HUDEP-2 (cell line): Measurements from ENCODE around the gene ATP6V0E1.
"Not testable (repeated sequence)": the region's sequence is repeated elsewhere in the genome, so short reads cannot be mapped to it uniquely, and the experiment has no call there.

Experiments
- DNase-seq, 76 experiments: peaks; one replicate each; lab custom pipeline; 2025; ENCODE audit not compliant: unreplicated experiment in 76 of 76; lab: John Stamatoyannopoulos, UW

ATP6V0E1 gene

DNA sequence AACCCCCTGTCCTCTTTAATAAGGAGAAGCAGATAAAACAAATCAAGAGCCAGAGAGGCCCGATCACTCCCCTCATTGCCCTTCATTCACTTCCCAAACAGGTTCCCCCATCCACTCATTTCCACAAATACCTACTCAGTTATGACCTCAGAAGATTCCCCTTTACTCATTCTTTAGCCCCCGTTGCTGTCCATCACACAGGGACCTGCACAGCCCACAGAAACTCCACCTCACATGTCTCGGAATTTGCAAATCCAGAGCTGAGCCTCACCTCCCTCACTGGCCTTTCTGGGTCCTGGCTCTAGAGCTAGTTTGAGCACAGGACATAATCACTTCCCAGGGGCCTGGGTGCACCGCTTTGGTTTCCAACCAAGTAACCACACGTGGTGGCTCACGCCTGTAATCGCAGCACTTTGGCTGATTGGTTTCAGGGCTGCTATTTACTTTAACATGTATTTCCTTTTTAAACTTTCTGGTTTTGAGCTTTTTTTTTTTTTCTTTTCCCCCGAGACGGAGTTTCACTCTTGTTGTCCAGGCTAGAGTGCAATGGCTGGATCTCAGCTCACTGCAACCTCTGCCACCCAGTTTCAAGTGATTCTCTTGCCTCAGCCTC lies 17.8 kb downstream of the ATP6V0E1 start:
- DNase-seq: no peak

DNA sequence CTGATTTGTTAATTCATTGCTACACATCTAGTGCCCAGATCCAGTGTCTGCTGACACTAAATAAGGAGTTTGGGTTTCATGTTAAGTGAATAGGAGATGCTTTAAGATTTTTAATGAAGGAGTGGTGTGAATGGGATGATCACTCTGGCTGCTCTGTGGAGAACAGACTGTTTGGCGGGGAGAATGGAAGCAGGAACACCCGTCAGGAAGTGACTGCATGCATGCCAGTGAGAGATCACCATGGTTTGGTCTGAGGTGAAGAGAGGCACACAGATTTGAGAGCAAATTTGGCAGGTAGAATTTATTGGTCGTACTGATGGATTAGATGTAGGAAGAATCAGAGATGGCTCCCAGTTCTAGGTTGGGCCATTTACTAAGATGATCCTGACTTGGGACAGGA lies 19.8 kb downstream of the ATP6V0E1 start:
- DNase-seq: no peak

DNA sequence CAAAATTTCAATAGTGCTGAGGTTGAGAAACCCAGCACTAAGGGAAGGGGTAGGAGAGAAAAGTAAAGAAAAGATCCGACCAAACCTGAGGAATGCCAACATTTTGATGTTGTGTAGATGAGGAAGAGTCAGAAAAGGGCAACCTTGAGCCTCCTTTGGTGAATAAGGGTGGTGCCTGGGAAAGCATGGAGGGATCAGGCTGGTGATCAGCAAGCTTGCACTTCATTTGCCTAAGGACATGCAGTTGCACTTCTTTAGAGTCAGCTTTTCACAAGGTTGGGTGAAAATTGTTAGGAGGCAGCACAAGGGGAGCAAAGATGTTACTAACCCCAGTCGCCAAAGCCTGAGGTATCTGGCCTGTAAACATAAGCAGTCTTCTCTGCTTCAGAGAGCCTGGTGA lies 20.4 kb downstream of the ATP6V0E1 start:
- DNase-seq: no peak

DNA sequence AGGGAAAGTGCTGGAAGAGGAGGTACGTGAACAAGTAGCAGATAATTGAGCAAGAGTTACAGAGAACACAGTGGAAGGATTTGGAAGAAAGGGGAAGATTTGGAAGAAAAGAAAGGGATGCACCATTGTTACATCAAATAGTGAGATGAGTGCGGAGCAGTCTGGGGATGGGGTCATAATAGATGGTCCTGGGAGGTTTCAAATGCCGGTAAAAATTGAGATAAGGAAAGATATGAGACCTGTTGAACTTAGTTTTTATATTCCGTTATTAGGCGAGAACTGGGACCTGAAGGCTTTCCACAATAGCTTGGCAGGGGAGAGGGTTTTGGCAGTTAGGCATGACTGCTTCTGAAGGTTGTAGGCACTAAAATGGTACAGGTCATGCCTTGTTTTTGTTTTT lies 20.9 kb downstream of the ATP6V0E1 start:
- DNase-seq: no peak

DNA sequence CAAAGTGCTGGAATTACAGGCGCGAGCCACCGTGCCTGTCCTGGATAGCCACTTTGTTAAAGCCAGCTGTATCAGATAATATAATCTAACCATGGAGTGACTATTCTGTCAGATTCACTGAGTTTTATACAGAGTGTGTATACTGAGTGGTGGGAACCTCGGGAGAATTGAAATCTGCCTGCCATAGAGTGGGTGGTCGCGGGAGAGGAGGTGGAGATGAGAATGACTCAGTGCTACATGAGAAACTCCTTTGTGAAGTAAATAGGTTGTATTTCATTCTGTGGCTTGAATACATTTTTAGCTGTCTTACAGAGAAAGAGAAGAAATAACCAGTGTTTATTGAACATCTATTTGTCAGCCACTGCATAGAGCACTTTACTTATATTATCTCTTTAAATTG lies 26.4 kb downstream of the ATP6V0E1 start:
- no peak for DNase-seq

DNA sequence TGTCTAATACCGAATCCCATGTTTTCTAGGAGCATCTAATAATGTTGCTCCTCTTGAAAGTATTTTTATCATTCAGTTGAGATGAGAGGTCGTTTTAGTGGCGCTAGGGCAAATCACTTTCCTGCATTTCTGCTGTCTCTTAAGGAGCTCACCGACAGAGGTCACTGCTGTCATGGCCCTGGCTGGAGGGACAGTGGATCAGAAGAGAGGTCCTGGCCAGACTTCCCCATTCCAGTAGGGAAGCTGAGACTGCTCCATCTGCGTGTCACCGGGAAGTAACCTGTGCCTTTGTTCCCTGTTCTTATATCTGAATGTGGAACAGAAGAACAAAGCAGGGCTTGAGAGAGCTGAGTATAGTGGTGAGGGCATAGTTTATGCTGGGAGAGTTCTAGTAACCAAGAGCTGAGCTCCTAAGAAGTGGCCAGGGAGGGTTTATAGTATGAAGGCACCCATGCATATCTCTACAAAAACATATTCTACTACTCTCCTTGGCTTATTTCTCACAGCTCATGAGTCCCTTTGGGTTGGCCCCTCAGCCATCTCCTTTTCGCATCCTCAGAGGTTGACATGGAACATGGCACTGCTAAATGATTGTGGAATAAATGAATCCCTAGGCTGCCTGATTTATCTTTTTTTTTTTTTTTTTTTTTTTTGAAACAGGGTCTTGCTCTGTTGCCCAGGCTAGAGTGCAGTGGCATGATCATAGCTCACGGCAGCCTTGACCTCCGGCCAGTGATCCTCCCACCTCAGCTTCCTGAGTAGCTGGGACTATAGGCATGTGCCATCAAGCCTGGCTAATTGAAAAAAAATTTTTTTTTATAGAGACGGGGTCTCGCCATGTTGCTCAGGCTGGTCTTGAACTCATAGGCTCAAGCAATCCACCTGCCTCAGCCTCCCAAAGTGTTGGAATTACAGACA lies 27.2 kb downstream of the ATP6V0E1 start:
- no peak for DNase-seq

DNA sequence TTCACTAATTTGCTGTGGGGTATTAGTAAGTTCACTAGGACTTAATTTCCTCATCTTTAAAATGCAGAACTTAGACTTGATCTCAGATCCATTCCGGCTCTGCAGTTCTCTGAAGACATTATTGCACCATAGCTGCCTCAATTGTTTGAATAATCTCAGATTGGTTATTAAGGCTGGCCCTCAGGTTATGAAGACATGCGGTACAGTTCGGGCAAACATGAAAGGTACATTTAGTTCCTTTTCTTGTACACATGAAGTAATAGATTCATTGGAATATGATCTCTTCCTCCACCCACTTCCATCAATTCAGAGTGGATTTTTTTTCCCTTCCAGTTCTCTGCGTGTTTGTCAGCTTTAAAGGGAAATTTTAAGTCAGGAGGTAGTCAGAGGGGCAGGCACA lies 28.0 kb downstream of the ATP6V0E1 start:
- no peak for DNase-seq

DNA sequence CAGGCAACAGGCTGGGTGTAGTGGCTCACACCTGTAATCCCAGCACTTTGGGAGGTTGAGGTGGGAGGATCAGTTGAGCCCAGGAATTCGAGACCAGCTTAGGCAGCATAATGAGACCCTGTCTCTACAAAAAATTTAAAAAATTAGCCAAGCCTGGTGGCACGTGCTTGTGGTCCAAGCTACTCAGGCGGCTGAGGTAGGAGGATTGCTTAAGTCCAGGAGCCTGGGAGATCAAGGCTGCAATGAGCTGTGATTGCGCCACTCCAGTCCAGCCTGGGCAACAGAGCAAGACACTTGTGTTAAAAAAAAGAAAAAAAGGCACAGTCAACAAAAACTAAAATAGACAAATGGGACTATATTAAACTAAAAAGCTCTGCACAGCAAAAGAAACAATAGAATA lies 29.3 kb downstream of the ATP6V0E1 start:
- no peak for DNase-seq

DNA sequence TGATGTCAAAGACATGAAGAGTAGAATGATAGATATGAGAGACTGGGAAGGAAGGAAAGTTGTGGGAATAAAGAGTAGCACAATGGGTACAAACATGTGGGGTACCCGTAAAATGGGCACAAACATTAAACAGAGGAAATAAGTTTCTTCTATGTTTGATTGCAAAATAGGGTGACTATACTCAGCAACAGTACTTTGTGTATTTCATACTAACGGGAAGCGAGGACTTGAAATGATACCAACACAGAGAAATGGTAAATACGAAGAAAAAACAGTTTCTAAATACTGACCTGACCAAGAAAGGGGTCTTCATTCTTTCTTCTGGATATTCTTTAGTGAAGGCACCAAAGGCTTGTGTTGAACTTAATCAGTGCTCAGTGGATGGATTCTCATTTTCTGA lies 31.1 kb downstream of the ATP6V0E1 start:
- DNase-seq: no peak

DNA sequence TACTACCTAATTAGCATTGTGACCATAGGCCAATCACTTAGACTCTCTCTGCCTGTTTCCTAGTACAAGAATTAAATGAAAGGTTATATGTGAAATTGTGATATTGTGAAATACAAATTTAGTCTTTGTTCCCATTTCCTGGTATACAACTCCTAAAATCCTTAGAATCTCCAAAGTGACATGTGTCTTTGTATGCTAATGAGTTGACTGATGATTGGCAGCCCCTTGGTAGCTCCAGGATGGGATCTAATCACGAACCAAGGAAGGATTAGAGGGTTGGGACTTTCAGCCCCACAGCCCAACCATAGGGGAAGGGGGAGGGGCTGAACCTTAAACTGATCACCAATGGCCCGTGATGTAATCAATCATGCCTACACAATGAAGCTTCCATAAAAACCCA lies 31.6 kb downstream of the ATP6V0E1 start:
- no peak for DNase-seq

DNA sequence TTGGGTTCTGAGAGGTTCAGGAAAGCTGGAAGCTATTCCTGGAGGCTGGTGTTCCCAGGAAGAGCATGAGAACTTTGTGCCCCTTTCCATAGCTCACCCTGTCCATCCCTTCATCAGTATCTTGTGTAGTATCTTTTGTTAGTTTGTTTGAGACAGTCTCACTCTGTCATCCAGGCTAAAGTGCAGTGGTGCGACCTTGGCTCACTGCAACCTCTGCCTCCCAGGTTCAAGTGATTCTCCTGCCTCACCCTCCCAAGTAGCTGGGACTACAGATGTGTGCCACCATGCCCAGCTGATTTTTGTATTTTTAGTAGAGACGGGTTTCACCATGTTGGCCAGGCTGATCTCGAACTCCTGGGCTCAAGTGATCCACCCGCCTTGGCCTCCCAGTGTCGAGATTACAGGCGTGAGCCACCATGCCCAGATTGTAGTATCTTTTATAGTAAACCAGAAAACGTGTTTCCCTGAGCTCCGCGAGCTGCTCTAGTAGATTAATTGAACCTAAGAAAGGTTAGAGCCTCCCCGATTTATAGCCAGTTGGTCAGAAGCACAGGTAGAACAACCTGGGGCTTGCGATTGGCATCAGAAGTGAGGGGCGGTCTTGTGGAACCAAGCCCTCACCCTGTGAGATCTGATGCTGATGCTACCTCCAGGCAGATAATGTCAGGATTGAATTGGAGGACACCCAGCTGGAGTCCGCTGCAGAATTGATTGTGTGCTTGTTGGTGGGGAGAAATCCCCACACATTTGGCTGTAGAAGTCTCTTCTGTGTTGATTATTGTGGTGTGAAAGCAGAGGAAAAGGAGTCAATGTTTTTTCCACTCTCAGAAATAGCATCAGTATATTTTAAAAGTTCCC lies 32.3 kb downstream of the ATP6V0E1 start:
- no peak for DNase-seq

DNA sequence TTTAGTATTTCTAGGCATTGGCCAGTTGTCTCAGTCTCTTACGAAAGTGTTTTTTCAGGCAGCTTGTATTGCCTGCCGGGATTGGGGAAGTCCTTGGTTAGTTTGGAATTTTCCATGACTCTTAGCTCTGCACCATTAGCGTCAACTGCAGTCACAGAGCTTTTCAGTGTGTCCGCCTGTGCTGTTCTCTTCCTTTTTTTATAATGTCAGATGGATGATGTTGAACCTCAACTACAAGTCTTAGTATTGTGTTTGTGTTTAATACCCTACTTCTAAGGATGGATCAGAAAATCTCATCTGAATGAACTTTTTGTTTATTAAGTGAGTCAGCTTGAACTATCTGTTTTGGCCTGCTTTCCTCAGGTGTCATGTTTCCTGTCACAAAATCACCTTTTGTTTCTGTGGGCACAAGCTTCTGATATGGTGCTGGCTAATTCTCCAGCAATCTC lies 33.1 kb downstream of the ATP6V0E1 start:
- no peak for DNase-seq

DNA sequence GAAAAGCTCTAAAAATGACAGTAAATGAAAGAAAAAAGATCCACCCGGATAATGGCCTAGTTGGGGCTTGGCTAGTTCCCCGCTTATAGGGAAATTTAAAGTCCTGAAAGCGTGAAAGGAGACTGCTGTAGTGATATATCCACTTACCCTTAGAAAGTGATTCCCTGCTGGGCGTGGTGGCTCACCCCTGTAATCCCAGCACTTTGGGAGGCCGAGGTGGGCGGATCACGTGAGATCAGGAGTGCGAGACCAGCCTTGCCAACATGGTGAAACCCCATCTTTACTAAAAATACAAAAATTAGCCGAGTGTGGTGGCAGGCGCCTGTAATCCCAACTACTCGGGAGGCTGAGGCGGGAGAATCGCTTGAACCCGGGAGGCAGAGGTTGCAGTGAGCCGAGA lies 33.5 kb downstream of the ATP6V0E1 start:
- not testable (repeated sequence) for DNase-seq

DNA sequence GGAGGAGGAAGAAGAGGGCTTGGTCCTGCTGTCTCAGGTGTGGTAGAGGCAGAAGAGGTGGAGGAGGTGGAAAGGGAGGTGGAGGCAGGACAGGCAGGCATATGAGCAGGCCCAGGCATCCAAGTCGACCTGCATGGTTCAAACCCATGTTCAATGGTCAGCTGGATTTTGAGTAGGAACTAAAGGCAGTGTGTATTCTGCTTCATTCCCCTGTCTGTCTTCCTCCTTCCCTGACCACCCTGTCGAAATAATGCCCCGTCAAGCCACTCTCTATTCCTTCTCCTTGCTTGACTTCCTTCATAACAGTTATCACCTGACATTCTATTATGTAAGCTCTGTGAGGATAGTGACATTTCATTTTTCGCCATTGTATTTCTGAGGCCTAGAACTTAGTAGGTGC lies 34.8 kb downstream of the ATP6V0E1 start:
- DNase-seq: no peak

DNA sequence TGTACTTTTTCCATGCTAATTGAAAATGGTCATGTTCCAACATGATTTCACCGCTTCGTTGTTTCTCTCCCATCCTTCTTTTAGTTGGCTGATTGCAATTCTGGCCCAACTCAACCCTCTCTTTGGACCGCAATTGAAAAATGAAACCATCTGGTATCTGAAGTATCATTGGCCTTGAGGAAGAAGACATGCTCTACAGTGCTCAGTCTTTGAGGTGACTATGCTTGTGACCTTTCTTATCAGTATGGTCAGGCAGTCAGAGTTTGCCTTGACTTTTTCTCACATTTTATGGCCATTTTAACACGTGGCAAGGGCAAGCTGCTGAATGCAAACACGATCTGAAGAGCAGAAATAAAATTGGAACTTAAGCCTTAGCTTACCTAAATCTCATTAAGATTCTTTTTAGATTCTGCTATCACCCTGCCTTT lies 36.6 kb downstream of the ATP6V0E1 start:
- DNase-seq: no peak

DNA sequence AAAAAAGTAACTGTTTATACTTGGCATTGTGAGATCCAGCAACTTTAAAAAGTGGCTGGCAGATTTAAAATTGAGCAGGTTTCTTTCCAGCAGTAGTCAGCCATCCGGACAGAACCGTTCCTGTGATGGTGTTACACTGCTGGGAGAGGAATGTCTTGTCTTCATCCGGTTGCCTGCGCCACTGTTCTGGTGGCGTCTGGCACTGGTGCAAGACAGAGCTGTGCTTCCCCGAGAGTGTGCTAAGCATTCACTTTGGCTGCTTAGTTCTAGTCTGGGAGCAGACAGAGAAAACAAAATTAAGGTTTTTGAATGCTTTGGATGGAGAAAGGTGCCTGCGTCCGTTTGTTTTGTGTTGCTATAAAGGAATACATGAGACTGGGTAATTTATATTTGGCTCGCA lies 37.1 kb downstream of the ATP6V0E1 start:
- DNase-seq: no peak

DNA sequence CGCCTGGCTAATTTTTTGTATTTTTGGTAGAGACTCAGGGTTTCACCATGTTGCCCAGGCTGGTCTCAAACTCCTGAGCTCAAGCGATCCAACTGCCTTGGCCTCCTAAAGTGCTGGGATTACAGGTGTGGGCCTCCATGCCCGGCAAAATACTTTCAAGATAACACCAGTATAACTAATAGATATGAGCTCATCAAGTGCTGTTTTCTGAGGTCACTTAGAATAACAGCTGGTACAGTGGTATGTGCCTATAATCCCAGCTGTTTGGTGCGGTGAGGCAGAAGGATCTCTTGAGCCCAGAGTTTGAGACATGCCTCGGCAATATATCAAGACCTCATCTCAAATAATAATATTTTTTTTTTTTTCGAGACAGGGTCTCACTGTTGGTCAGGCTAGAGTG lies 42.1 kb downstream of the ATP6V0E1 start:
- DNase-seq: no peak

DNA sequence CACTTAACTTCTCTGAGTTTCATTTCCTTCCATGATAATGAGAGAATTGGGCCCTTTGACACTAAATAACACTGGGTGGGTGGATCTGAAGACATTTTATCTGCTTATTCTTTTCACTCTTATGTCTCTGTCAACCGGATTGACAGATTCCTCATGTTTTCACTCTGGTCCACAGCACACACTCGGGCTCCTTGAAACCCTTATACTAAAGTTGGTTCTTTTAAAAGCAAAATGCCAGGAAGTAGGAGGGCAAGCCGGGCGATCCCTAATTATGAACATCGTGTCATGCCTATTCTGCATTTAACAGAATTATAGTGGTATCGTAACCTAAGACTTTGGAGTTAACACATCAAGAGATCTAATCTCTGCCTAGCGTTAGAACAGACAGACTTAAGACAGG lies 44.3 kb downstream of the ATP6V0E1 start:
- no peak for DNase-seq

DNA sequence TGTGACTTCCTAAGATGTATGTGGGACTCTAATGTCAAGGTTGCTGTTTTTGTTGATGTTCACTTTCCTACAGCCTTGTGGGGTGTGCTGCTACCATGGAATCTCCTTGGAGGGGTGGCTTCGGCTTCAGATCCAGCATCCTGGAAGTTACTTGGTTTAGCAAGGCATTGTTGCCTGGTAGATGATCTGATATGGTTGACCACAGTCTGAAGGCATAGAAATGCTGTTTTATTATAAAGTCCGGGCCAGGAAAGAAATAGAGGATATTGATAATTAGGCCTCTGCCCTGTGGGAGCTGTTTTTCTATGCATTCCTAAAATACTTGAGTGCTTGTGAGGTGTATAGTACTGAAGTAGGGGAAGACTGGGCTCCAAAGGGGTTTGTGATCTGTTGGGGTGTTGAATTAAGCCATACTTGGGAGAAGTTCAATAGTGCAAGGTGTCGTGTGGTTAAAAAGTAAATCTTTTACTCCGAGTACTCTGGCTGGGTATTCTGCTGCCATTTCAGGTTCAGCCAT lies 45.3 kb downstream of the ATP6V0E1 start:
- no peak for DNase-seq

DNA sequence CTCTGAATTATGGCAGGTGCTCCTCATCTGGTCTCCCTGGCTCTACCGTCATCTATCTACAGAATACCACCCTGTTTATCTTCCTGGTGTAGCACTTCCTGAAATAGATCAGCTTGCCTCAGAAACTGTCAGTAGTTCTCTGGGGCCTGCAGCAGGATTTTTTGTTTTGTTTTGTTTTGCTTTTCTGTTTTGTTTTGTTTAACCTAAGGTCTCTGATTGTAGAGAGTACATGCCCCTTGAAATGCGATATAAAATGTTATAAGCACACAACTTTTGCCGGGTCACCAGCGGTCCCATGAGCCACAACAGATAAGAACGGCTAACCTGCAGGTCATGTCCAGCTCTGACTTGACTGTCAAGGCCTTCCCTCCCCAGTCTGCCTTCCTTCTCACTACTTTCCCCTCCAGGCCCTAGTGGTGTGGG lies 45.9 kb downstream of the ATP6V0E1 start:
- DNase-seq: peak in 10 of 76 experiments; percentile 1 to 23 (median 8)

DNA sequence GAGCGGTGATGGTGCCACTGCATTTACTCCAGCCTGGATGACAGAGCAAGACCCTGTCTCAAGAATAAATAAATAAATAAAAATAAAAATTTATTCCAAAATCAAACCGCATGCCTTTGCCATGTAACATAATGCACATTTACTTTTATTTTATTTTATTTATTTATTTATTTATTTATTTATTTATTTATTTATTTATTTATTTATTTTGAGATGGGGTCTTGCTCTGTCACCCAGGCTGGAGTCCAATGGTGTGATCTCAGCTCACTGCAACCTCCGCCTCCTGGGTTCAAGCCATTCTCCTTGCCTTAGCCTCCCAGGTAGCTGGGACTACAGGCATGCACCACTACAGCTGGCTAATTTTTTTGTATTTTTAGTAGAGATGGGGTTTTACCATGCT lies 48.5 kb downstream of the ATP6V0E1 start:
- DNase-seq: not testable (repeated sequence)
